COLO668 (cell line): ENCODE data around the gene ZSCAN23.
"Not testable (repeated sequence)": the region's sequence is repeated elsewhere in the genome, so short reads cannot be mapped to it uniquely, and the experiment has no call there.

Source experiments
- DNase-seq: peaks from one replicate; lab custom pipeline; 2025; ENCODE audit not compliant: unreplicated experiment; lab: John Stamatoyannopoulos, UW

The ZSCAN23 gene

GRCh38 chr6:28443112-28443773, at the start of gene ZSCAN23:
ZSCAN23 (minus strand) TSS chr6:28443491; CDS start chr6:28436266, 7,225 bp downstream.
- peak; percentile 61 for DNase-seq

GRCh38 chr6:28491984-28492317, 48.7 kb upstream of the ZSCAN23 start:
- DNase-seq: no peak

- no peak for DNase-seq
Measured at GRCh38 chr6:28490205-28490890, 47.1 kb upstream of the ZSCAN23 start.

GRCh38 chr6:28489366-28490204, 46.3 kb upstream of the ZSCAN23 start:
- no peak for DNase-seq

GRCh38 chr6:28488916-28489365, 45.6 kb upstream of the ZSCAN23 start:
- DNase-seq: no peak

GRCh38 chr6:28486988-28487742, 43.9 kb upstream of the ZSCAN23 start:
- no peak for DNase-seq

GRCh38 chr6:28486533-28486932, 43.2 kb upstream of the ZSCAN23 start:
- DNase-seq: no peak

- no peak for DNase-seq
Measured at GRCh38 chr6:28485482-28485881, 42.2 kb upstream of the ZSCAN23 start.

- DNase-seq: no peak
Measured at GRCh38 chr6:28480253-28480932, 37.1 kb upstream of the ZSCAN23 start.

- no peak for DNase-seq
Measured at GRCh38 chr6:28478518-28478917, 35.2 kb upstream of the ZSCAN23 start.

- DNase-seq: no peak
Measured at GRCh38 chr6:28474441-28475219, 31.3 kb upstream of the ZSCAN23 start.

- not testable (repeated sequence) for DNase-seq
Measured at GRCh38 chr6:28469153-28469745, 26.0 kb upstream of the ZSCAN23 start.

GRCh38 chr6:28468056-28468455, 24.8 kb upstream of the ZSCAN23 start:
- no peak for DNase-seq

GRCh38 chr6:28462401-28462800, 19.1 kb upstream of the ZSCAN23 start:
- DNase-seq: no peak

GRCh38 chr6:28458568-28458967, 15.3 kb upstream of the ZSCAN23 start:
- no peak for DNase-seq

GRCh38 chr6:28449056-28449455, 5.8 kb upstream of the ZSCAN23 start:
- no peak for DNase-seq

- DNase-seq: not testable (repeated sequence)
Measured at GRCh38 chr6:28447512-28447906, 4.2 kb upstream of the ZSCAN23 start.

GRCh38 chr6:28446818-28447511, 3.7 kb upstream of the ZSCAN23 start:
- DNase-seq: no peak

- not testable (repeated sequence) for DNase-seq
Measured at GRCh38 chr6:28444759-28445158, 1.5 kb upstream of the ZSCAN23 start.
